Hematopoietic multipotent progenitor cell treated with erythropoietin and hydrocortisone succinate and interleukin-3 and kit ligand, for 15 days (in vitro differentiated cells): ENCODE data around the gene KEAP1.

Experiments
- DNase-seq: peaks from one replicate; pipeline ENCODE4 v3.0.0-alpha.2; 2015; ENCODE audit warnings: low spot score

The KEAP1 gene

DNA sequence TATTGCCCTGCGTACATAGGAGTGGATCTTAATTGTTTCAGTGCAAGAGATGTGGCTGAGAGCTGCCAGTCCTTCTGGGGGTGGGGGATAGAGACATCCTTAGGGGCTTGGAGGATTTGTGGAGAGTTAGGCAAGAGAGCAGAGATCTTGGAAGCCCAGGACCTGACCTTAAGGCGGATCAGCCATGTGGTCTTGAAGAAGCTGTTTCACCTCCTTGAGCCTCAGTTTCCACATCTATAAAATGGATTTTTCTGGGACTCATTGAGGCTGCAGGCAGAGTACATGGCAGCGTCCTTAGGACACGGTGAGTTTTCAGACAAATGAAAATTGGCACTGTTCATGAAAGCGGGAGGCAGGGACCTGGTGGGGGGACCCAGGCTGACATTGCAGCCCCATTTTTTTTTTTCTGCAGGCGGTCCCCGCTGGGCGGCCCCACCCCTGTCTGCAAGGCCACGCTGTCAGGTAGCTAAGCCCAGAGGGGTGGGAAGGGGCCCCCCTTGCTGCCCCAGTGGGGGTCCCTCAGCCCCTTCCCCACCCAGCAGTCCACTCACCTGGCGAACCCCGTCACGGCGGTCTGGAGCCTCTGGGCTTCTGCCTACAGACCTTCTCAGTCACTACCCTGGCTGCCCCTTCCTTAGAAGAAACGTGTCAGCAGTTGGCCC, 52.8 kb downstream of the KEAP1 start:
- no peak for DNase-seq

DNA sequence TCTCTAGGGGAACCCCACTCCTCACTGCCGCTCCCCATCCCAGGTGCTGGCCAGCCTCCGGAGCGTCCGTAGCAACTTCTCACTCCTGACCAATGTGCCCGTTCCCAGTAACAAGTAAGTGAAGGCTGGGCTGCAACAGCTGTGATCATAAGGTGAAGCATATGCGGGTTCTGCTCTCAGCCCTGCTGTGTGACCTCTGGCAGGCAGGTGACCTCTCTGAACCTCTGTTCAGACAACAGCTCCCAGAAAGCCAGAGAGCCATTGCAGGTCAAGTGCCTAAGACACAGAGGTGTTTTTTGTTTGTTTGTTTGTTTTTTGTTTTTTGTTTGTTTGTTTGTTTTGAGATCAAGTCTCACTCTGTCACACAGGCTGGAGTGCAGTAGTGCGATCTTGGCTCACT, 54.1 kb downstream of the KEAP1 start:
- DNase-seq = no peak

DNA sequence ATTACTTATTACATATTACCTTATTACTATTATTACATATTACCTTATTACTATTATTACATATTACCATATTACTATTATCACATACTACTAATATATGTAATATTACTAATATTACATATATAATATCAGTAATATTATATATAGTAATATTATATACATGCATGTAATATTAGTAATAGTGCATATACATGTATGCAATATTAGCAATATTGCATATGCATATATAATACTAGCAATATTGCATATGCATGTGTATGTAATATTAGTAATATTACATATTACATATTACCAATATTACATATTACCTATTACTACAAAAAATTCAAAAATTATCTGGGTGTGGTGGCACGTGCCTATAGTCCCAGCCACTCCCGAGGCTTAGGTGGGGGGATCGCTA, 60.5 kb downstream of the KEAP1 start:
- DNase-seq = no peak

DNA sequence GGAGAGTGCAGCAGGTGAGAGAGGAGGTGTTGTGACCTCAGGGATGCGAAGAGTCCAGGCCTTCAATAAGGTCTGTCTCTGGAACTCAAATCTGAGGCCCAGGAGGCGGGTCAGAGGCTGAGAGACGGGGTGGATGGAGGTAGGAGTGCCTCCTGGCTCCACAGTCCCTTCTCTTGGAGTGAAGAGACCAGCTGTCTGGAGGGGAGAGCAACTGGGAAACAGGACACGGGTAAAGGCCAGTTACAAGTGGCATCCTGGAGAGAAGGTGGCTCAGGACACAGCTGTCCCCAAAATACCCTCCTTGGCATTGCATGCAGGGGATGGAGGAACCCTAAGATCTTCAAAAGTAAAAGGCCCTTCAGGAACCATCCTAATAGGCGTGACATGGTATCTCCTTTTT, 63.6 kb downstream of the KEAP1 start:
- DNase-seq = no peak
